GM03348 (cell line): ENCODE data around the gene MCM5.
"Not testable (repeated sequence)": the region's sequence is repeated elsewhere in the genome, so short reads cannot be mapped to it uniquely, and the experiment has no call there.

Experiments used
- DNase-seq: peaks from one replicate; pipeline ENCODE4 v3.0.0; 2012; ENCODE audit warnings: low spot score

The MCM5 gene

DNA sequence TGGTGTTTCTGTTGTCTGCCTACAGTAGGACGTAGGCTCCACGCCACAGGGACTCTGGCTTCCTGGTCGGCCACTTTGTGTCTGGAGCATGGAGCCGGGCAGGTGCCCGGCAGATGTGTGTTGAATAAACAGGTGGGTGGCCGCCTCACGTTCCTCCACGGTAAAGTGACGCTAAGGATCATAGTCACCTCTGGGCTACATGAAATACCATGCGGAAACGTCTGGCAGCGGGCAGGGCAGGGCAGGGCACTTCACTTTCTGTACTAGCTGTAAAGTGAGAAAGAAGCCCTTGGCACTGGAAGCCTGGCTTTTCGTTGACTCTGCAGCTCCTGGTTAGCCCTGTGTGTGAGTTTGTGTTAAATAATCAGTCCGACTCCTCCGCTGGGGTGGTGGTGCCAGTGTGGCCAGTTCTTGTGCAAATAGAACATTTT lies 52.4 kb downstream of the MCM5 start:
- DNase-seq: no peak

DNA sequence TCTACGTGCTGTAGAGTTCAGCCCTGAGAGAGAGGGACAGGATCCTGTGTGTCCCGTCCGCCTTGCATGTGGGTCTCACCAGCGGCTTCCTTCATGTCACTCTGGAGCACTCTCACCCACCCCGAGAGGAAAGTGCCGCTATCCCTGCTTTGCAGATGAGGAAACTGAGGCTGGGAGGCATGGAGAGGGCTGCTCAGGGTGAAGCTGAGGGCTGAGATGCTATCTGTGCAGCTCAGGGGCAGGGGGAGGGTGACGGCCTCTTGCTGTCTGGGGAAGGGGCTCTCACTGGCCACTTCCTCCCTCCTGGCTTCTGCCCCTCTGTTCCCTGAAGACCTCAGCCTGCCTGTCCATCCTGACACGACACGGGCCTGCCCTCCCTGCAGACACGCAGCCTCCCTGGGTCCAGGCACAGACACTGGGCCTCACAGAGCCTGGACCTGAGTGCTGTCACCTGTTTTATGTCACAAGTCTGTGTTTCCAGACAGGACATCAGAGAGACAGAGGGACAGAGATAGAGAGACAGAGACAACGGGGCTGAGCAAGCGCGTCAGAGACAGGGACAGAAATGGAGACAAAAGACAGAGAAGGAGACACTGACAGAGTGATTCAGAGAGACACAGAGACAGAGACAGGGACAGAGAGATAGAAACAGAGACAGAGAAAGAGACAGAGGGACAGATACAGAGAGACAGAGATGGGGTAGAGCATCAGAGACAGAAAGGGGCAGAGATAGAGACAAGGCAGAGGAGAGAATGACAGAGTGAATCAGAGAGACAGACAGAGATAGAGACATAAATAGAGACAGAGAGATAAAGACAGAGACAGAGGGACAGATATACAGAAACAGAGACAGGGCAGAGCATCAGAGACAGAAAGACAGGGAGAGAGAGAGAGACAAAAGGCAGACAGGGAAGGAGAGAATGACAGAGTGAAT lies 53.1 kb downstream of the MCM5 start:
- DNase-seq: no peak

DNA sequence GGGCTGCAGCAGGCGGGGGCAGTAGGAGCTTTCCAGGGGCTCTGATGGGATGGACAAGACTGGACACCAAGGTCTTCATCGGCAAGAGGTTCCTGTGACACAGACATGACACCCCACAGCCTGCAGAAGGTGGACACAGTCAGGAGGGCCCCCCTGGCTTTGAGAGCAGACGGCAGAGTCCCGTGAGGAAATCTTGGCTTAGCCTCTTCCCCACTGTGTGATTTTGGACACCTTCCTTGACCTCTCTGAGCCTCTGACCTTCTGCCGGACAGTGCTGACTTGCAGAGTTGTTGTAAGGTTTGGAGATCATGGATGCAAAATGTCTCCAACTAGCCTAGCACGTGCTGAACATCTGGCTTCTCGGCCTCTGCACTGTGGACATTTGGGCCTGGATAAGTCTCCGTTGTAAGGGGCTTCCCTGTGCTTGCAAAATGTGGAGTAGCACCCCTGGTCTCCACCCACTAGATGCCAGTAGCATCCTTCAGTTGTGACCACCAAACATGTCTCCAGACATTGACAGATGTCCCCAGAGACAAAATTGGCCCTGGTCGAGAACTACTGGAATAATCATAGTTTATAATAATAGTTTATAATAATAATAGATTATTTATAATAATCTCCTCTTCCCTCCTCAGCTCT lies 54.6 kb downstream of the MCM5 start:
- no peak for DNase-seq

DNA sequence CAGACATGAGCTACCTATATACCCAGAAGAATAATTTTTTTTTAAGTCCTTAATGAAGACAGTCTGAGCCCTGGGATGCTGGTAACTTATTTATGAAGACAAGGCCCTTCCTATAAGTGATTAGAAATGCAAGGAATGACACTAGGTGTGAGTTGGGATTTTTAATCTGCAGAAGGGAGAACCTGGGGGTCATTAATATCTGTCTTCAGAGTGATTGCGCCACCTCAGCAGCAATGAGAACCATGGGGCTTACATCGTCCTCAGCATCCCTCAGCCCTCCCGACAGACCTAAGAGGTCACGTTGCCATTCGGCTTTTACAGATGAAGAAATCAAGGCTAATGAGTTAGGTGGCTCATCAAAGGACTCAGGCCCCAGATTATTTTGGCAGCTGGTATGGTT lies 55.6 kb downstream of the MCM5 start:
- DNase-seq: no peak

DNA sequence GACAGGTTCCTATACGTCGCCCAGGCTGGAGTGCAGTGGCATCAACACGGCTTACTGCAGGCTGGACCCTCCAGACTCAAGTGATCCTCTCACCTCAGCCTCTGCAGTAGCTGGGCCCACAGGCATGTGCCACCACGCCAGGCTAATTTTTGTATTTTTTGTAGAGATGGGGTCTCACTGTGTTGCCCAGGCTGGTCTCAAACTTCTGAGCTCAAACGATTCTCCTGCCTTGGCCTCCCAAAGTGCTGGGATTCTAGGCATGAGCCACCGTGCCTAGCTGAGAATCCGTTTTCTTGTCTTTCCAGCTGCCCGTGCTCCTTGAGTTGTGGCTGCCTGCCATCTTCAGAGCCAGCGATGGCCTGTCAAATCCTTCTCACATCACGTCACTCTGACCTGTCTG lies 56.8 kb downstream of the MCM5 start:
- no peak for DNase-seq

DNA sequence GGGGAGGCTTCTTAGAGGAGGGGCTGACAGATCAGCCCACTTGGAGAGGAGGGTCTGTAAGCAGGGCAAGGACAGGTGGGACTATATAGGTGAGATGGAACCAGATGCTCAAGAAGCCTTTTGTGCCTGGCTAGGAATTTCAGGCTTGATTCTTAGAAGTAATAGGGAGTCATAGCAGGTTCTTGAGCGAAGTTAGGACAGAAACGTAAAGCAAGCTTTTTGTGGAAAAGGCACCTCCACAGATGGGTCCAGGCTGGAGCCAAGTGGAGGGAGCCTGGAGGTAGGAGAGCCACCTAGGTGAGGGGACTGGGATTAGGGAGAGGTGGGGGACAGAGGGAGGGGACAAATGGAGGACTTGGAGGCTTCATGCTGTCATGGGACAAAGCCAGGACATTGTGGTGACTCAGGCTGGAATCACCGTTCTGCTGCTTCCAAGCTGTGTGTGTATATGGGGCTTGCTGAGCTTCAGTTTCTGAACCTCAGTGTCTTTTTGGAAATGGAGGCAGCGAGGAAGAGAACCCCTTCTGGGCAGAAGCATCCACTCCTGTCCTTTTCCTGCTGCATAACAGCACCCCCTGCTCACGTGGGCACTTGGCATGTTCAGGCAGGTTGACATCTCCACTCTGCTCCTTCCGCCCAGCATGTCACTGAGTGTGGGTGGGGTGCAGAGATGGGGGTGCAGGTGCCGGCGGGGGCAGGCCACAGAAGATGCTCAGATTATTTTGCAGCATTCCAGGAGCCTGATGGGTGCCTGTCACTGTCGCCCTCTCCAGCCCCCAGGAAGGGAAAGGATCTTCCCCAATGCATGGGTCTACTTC lies 58.0 kb downstream of the MCM5 start:
- DNase-seq: no peak

DNA sequence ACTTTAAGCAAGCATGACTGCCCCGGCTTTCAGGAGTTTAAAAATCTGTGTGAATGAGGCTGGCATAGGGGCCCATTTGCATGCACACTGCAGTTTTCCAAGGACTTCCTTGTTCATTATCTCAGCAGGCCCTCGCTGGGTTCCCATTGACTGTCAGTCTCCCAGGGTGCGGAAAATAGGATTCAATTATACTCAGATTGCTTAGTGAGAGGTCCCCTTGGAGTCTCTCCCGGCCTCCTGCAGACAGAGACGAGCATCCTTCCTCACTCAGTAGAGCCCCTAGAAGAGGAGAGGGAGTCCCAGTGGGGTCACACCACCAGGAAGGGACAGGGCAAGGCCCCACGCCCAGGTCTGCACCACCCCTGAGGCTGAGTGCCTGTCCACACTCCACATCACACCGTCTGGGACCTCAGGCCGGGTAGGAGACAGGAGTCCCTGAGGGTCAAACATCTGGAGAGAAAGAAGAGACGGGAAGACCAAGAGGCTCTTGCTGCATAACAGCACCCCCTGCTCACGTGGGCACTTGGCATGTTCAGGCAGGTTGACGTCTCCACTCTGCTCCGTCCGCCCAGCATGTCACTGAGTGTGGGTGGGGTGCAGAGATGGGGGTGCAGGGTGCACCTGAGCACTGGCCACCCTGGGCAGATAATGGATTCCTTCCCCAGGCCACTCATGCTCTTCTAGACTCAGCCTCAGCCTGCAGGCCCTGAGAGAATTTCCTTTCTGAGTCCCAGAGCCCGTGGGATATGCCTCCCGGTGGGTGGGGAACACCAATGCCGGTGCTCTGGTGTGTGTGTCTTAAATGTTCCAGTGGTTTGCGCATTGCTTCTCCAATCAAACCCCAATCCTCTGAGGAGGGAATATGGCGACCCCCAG lies 58.8 kb downstream of the MCM5 start:
- DNase-seq: no peak

DNA sequence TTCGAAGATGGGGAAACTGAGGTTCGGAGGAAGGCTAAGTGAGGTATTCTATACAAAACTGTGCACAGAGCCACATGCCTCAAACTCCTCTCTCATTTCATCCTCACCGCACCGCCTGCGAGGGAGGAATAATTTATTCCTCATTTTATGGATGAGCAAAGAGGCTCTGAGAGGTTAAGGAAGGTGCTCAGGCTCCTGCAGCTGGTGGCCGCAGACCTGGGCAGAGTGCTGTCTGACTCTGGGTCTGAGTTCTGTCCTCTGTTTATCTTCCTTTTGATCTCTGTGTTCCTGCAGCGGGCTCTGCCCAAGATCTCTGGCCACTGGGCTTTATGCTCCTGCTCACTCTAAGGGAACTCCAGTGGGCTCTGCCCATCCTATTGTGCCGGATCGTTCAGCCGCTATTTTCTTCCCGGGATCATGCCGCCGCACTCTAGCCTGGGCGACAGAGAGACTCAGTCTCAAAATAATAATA lies 59.5 kb downstream of the MCM5 start:
- no peak for DNase-seq

DNA sequence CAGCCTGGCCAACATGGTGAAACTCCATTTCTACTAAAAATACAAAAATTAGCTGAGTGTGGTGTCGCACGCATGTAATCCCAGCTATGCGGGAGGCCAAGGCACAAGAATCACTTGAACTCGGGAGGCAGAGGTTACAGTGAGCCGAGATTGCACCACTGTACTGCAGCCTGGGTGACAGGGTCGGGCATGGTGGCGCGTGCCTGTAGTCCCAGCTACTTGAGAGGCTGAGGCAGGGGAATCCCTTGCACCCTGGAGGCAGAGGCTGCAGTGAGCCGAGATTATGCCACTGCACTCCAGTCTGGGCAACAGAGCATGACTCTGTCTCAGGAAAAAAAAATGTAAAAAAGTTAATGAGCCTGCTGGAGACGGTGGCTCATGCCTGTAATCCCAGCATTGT lies 60.0 kb downstream of the MCM5 start:
- DNase-seq: not testable (repeated sequence)

DNA sequence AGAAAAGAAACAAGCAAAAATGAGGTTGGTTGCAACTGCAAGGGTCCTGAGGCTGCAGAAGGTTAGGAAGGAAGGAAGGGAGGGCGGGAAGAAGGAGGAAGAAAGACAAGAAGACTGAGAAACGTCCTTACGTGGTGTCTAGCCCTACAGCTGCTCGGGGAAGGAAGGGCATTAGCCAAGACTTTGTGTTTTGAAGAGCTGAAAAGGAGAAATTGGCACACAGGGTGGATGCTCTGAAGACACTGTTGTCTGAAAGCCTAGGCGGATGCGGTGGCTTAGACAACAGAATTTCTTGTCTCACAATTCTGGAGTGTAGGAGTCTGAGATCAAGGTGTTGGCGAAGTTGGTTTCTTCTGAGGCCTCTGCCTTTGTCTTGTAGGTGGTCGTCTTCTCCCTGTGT lies 60.7 kb downstream of the MCM5 start:
- DNase-seq: no peak

DNA sequence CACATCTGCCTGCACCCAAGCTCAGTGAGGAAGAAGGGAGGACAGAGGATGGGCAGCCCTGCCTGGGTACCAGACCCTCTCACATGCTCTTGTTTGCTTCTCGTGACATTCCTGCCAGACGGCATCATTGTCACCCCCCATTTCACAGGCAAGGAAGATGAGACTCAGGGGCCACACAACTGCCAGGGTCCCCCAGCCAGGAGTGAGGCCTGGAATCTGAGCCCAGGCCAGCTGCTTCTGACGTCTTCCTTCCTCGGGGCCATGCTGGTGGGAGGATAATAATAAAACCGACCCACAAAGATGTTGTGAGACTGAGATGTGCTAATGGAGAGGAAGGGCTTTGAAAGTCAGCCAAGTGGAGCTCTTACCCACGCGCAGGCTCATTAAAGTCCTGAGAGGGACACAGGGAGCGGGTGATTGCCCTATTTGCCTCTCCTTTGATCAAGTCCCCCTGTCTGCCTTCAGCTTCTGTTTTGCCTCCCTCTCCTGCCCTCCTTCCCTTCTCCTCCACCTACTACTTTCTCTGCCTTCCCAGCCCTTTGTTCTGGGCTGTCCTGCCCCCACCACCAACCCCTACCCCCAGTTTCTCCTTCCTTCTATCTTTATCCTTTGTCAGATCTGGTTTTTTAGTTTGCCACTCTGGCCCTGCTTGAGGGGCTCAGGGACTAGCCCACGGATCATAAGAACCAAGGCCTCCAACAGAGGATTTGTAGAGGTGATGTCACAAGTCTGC lies 62.7 kb downstream of the MCM5 start:
- DNase-seq: no peak

DNA sequence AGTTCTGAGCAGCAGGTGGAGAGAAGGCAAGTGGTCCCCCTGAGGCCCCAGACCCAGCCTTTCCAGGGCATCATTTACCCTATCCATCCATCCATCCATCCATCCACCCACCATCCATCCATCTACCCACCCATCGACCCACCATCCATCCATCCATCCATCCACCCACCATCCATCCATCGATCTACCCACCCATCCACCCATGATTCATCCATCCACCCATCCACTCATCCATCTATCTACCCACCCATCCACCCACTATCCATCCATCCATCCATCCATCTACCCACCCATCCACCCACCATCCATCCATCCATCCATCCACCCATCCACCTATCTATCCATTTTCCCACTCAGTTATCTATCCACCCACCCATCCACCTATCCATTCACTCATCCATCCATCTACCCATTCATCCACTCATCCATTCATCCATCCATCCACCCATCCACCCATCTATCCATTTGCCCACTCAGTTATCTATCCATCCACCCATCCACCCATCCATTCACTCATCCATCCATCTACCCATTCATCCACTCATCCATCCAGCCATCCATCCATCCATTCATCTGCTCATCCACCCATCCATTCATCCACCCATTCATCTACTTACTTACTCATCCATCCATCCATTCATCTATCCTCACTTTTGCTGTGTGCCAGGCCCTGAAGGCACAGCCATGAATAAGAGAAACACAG lies 63.4 kb downstream of the MCM5 start:
- no peak for DNase-seq

DNA sequence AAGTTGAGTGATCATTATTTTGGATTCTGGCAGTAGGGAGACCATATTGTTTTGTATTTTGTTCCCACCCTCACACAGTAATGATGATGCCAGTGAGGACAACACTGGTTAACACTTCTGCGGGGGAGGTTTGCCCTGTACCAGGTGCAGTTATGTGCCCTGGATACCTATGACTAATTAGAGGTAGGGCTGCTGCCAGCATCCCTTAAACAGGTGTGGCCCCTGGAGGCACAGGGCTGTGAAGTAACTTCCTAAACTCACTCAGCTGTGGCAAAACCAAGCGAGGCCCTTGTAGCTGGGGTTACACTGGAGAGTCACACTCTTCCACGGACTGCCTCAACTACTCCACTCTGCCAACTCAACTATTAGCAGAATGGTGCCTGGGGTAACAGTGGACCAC lies 64.5 kb downstream of the MCM5 start:
- DNase-seq: no peak

DNA sequence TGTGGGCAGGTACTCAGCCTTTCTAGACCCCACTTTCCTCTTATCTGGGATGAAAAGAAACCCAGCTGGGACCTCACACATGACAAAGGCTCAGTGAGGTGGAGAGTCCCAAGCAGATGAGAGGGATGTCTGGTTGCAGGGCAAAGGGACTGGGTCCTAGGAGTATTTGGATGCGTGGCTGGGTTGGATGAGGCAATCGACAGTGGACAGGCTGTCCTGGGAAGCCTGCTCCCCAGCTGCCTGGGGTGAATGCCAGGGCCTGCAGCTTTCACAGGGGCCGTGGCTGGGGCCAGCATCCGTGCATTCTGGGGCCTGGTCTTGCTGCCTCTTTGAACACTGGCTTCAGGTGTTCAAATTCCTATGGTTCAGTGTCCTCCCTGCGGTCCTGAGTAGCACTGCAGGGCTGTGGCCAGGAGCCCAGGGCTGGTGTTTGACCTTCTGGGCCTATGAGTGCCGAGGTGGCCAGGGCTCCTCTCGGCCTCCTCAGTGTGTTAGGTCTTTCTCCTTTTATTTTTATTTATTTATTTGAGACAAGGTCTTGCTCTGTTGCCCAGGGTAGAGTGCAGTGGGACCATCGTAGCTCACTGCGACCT lies 65.3 kb downstream of the MCM5 start:
- no peak for DNase-seq

DNA sequence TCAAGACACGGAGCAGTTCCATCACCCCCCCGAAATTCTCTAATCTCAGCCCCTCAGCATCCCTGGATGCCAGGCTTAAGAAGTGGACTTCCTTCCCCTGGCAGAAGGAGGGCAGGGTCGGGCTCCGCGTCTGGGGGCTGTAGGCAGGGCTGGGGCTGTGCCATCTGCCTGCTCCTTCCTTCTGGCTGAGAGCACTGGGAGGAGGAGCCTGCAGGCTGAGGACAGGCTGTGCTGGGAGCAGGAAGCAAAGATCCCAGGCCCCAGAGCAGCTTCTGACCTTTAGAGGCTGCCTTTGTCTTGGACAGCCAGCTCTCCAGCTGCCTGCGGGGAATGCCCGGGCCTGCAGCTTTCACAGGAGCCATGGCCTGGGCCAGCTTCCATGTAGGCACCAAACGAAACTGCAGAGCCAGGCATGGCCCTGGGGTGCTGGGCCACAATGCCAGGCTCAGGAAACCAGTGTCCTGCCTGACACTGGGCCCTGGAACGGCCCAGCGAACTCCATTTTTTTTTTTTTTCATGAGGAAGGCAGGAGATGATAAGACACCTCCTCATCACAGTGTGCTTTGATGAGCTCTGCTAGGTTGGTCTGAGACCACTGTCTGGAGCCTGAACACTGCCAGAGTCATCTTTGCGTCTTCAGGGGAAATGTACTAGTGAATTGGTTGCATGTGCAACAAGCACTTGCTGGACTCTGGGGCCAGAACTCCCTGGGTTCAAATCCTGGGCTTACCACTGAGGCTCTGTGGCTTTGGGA lies 67.9 kb downstream of the MCM5 start:
- peak; percentile 64 for DNase-seq

DNA sequence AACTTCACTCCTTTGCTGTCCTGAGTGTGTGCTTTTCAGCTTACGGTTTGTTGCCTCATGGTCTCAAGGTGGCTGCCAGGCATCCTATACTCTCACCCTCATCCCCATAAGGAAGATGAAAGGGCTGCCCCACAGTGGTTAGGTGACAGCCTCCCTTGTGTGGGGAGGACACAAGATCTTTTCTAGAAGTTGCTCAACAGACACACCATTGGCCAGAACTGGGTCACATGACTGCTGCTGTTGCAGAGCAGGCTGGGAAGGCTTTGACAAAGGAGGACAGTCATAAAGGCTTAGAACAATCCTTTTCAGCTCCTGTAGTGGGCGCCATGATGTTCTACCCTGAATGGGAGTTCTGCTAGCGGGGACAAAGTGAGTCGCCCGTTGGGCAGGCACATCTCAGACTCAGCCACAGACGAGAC lies 71.0 kb downstream of the MCM5 start:
- no peak for DNase-seq

DNA sequence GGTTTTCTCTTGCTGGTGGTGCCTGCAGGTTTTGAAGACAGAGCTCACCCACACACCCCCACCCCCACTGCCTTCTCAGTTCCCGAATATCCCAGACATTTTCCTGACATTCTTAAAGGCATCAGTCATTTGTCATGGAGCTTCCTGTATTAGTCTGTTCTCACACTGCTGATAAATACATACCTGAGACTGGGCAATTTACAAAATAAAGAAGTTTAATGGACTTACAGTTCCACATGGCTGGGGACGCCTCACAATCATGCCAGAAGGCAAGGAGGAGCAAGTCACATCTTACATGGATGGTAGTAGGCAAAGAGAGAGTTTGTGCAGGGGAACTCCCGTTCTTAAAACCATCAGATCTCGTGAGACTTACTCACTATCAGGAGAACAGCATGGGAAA lies 71.6 kb downstream of the MCM5 start:
- DNase-seq: not testable (repeated sequence)

DNA sequence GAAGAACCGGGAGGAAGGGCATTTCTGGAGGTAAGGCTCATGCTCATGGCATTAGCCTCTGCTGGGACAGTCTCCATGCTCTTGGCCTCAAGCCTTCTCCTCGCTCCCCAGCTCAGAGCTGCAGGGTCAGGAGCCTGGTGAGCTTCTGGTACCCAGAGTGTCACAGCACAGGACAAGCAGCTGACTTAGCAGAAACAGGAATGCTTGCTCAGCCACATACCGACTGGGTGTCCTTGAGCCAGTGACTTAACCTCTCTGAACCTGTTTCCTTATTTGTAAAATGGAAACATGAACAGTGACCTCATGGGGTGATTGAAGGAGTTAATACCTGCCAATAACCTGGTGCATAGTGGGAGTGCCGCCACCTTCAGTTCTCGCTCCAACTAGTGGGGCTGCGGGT lies 72.5 kb downstream of the MCM5 start:
- DNase-seq: no peak

DNA sequence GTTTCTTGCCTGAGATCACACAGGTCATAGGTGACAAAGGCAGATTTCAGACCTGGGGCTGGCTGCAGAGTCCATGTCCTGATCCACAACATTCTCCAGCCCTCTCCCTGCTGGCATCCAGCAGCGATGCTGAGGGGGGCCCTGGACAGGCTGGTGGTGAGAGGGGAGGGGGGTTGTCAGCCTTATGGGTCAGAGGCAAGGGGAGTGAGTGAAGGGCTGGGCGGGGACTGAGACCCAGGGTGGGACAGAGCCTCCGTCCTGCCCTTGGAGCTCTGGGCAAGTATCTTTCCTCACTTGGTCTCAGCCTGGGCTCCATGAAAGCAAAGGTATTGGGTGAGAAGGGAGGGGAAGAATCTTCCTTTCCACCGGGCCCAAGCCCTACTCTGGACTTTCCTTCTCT lies 74.0 kb downstream of the MCM5 start:
- no peak for DNase-seq
